UCSD-AML1 (cell line): ENCODE data around the gene MGMT.

ENCODE experiments used
- DNase-seq: peaks from one replicate; lab custom pipeline; 2025; ENCODE audit not compliant: unreplicated experiment; lab: John Stamatoyannopoulos, UW

The MGMT gene

DNA sequence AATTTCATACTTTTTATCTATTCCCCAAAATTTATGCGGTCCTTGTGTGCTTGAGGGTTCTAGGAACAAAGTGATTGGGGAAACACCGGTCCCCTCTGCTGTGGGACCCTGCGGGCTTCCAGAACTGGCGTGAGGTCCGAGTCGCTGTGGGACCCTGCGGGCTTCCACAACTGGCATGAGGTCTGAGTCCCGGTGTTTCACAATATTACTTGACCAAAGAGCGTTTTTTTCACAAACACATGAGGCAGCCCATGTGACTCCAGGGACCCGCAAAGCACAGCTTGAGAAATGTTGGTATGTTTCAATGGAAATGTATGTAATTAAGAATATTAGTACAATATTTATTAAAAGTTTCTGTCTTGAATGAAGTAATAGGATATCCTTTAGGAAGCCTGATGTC is 212.2 kb downstream of the MGMT start:
- DNase-seq, result no peak

DNA sequence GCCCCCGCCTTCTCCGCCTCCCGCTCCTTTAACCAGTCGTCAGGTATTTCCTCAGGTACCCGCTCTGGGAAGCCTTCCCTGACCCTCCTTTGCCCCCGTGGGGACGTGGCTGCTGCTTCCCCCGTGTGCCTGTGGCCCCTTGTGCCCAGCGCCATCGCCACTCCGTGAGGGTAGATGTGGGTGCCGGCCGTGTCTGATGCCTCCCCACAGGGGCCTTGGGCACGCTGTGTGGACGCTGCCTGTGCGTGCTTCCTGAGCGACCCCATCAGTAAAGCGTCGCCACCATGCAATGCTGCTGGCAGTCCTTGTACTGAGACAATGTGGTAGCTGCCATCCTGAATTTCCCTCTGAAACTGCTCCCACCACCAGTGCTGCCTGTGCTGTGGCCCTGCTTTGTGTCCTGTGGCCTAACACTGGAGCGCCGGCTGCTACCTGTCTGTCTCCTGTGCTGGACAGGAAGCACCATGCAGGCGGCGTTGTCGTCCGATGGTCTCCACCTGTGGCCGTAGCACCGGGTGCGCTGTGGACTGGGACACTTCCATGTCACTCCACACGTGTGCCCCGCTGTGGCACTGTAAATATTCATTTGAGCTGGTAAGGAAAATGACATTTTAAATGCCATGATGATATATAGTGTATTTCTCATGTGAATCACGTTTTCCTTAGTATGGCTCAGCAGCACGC is 213.8 kb downstream of the MGMT start:
- DNase-seq, result no peak

DNA sequence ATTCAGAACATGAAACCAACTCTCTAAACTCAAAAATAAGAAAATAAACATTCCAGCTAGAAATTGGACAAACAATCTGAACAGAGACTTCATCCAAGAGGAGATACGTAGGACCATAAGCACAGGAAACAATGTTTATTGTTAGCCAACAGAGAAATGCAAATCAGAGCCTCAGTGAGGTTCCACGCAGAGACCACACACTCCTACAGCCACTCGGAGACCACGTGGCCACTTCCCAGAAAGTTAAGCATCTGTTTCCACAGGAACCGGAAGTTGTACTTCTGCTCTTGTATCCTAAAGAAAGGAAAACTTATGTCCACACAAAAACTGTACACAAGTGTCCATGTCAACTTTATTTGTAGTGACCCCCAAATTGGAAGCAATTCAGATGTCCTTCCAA is 214.8 kb downstream of the MGMT start:
- DNase-seq, result no peak

DNA sequence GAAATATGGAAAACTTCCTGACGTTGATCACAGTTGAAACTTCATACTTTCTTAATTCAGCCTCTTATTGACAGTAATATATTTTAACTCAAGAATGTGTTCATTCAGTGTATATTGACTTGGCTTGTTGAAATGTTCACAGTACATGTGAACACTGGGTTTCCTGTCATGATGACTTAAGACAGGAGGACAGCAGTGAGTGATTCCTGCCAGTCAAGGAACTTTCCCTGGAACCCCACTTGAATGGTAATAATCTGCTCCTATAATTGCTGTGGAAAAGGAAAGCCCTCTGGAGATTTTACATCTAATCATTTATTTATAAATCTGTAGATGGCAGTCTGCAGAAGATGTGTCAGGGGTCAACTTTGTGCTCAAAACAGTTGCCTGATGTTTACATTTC is 216.5 kb downstream of the MGMT start:
- DNase-seq, result no peak

DNA sequence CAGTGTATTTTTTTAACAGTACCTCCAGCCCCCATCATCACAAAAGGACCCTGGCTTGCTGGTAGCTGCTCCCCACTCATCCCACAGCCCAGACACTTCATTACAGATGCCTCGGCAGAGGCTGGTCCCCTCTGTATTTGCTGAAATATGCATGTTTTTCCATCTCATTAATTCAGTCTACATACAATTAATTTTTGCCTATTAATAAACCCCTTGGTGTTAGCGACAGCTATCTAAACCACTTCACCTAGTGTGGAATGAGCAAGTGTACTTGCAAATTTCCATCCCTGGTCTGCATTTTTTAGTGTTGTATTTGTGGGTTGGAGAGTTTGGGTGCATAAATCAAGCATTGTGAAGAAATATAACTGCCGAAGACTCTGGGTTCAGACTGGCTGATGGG is 216.9 kb downstream of the MGMT start:
- no peak for DNase-seq

GRCh38 chr10:129685271-129685670 is 218.2 kb downstream of the MGMT start:
- no peak for DNase-seq

DNA sequence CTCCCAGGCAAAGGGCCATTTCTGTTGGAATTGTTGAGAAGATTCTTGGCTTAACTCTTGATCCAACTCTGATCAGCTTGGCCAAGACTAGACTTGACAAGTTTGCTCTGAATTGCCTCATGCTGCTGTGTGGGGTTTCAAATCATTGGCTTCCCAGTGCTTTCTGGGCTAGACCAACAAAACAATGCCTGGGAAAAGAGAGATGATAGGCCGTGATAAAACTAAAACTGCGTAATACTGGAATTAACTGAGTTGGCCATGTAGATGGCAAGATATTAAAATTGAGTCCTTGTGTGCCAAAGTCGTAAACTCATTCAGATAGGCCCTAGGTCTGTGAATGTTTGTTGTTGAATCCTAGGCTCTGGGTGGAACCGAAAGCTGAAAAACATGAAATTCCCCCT is 222.6 kb downstream of the MGMT start:
- DNase-seq, result no peak

DNA sequence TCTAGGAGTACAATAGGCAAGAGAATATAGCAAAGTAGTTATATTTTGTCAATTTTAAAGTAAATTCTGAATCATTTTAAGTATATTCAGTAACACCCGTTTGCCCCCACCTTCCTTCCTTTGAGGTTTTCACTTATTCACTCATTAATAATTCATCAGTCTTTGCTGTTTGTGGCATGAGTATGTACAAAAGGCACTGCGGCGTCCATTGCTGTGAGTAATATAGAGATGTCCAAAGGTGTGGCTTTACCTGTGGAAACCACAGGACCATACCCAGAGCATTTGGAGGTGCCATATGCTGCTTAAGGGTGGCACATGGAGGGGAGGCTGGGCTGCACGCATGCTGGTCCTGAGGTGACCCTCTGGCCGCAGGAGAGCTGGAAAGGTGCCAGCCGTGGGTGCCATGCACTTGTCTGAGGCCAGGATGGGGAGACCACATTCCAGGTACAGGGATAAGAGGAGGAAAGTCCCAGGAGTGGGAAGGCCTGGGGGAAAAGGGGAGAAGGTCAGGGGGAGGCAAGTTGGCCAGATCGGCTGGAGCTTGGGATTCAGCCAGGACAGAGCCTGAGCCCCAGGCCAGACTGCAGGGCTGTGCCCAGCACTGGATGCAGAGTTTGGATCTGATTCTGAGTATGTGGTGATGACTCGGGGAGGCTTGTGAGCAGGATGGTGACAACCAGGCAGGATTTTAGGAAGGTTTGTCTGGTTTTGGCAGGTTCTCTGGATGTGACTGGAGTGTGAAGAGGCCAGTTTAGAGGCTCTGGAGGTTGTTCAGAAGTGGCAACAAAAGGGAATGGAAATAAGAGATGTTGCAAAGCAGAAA is 223.4 kb downstream of the MGMT start:
- no peak for DNase-seq

DNA sequence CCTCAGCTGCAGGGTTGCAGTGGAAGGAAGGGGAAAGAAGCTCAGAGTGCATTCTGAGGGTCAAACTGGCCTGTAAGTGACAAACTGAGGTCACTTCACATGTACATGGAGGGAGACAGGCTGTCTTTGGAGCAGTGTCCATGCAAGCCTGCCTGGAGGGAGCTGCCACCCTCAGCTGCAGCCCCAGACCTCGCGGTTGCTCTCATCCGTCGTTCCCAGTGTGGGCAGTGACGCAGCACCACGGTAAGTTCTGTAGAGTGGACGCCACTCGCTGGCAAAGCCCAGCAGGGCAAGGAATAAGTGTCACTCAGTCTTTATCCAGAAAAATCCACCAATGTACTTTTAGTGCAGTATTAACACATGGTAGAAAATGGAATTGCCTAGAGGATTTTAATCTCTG is 225.7 kb downstream of the MGMT start:
- DNase-seq, result no peak

DNA sequence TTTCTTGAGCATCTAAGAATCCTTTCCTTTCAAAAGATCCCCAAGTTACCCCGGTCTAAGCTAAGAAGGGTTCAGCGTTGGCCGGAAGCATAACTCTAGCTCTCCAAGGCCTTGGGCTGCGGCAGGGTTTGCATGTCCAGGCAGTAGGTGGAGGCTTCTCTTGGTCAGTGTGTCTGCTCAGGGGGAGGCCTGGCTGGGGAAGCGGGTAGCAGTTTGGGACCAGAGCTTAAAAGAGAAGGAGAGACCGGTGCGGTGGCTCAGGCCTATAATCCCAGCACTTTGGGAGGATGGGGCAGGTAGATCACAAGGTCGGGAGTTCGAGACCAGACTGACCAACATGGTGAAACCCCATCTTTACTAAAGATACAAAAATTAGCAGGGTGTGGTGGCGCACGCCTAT is 226.3 kb downstream of the MGMT start:
- no peak for DNase-seq

- DNase-seq, result no peak
Measured at GRCh38 chr10:129694184-129694583, 227.1 kb downstream of the MGMT start.

DNA sequence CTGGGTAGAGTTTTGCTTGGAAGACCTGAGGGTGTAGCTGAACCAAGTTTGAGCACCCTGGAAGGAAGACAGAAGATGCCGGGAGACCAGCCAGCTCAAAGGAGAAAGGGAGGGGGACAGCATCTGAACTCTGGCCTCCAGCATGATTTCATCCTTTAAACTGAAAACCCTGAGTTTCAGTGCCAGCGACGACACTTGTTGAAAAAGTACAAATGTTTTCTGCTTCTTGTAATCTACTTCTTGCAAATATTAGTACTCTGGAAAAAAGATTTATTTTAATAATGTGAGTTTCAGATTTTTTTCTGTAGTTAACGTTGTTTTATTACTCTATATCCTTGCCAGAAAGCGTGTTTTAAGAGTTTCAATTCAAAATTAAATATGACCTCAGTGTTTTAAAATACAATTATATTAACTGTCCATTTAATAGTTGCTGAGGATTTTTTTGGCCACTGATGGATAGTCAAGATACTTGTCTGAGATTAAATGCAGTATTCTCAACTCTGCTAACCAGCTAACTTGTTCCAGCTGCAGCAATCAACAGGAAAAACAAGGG is 227.7 kb downstream of the MGMT start:
- DNase-seq, result no peak

DNA sequence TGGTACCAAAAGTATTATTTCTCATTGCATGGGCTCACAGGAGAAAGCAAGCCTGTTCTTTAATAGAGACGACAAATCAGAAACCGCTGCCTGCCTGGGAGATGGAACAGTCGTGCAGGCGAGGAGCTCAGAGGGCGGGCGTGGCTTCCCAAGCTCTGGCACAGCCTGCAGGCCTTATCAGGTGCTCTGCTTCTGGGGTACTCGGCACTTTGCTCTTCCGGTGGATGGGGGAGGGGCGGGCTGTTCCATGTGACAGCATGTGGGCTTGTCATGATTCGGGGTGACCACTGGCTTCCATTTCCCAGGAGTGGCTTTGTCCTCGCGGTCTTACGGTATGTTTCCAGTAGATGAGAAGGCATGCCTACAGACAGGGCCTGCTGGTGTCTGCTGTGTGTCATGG is 228.6 kb downstream of the MGMT start:
- DNase-seq, result no peak

- no peak for DNase-seq
Measured at GRCh38 chr10:129696636-129697035, 229.6 kb downstream of the MGMT start.

GRCh38 chr10:129697463-129698247 is 230.6 kb downstream of the MGMT start:
- DNase-seq, result no peak

DNA sequence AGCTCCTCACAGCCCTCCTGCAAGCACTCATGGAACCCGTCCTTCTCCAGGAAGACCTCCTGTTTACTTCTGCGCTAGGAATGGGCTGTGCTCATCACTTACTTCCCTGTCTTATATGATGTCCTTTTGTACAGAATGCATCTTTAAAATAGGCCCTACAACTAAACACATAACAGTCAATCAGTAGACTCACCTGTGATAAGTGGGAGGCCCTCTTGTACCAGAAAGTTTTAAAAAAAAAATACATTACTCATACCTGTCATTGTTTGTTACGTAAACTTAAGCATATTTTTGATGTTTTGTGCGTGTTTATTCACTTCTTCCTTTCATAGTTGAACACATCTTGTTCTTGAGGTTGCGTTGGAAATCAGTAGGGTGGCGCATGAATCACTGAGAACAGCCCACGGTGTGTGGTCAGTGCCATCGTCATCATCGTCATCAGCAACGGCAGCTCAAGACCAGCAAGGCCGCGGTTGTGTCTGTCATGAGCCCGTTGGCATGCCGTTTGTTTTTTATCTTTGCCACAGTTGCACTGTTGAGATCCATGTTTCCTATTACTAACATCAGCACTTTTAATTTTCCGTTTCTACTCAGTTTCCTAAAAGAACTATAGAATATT is 232.8 kb downstream of the MGMT start:
- DNase-seq, result no peak

DNA sequence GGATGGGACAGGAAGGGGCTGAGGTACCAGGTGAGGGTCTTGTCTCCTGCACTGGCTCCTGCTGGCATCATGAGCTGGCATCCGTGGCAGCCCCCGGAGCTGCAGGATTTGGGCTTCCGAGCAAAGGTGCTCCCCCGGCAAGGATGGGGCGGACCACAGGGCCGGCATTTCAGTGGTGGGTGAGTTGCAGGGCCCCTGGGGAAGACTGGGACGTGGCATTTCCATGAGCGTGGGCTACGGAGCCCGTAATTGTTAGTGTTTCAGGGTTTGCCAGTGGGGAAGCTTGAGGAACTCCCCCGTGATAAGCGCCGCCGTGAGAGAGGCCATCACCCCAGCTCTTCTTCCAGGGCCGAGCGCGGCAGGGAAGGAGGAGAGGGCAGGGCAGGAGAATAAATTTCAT is 235.6 kb downstream of the MGMT start:
- no peak for DNase-seq

DNA sequence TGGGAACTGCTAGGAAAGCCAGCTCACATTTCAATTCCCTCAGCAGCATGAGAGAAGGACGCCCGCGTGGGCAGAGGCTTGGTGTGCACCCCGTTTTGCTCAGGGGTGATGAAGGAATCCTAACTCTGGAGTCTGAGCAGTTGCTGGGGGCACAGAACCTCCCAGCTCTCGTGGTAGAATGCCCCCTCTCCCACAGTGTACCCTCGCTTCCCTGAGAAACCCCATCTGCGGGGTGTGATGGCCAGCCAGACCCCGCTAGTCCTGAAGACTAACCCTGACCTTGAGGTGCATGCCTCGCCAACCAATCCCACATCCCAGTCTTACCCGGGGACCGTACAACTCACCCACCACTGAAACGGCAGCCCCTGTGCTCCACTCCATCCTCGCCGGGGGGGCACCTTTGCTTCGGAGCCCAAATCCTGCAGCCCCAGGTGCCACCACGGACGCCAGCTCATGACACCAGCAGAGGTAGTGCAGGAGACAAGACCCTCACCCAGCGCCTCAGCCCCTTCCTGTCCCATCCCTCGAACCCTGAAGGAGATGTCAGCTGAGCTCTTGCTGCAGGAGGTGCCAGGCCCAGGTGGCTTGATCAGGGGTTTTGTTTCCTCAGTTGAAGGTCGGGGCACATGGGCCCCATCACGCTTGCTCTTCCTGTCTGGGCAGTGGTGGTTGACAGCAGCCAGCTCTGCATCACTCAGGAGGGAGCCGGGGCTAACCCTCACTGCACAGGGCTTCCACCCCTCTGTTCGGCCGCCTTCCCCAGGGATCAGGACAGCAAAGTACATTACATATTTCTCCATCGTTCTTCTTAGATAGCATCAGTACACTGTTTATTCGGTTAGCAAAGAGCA is 236.5 kb downstream of the MGMT start:
- DNase-seq, result no peak

GRCh38 chr10:129704225-129704624 is 237.2 kb downstream of the MGMT start:
- no peak for DNase-seq

- DNase-seq, result no peak
Measured at GRCh38 chr10:129704786-129705525, 237.9 kb downstream of the MGMT start.
